GM03348 (cell line): ENCODE measurements around the gene FAM222B.

ENCODE experiments used
- DNase-seq: peaks from one replicate; pipeline ENCODE4 v3.0.0; 2012; ENCODE audit warnings: low spot score

FAM222B gene

DNA sequence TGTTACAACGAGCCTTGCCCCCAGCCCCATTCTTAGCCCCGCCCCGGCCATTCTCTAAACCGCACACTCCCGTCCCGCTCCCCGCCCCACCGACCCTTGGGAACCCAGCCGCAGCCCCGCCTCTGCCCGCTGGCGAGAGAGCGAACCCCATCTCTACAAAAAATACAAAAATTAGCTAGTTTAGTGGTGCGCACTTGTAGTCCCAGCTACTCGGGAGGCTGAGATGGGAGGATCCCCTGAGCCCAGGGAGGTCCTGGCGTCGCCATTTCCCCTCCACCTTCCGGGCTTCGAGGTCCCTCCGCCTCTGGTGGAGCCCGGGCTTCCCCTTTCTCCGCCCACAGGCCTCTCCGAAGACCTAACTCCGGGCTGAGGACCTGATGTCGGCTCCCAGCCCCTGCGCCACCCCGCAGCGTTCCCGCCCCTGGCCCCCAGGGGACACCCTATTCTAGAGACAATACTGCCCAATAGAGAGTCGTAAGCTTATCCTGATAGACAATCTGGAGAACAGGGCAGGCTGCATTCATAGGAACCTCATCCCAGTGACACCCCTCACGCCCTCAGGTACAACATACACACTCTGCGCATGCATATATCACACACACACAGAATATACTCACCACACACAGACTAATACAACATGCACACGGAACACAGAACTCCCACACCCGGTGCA lies 130.4 kb downstream of the FAM222B start:
- DNase-seq = no peak

GRCh38 chr17:28711723-28712031 lies 130.9 kb downstream of the FAM222B start, which contains the start of gene PROCA1:
PROCA1 (minus strand) TSS chr17:28711888; CDS start chr17:28711660, 228 bp downstream.
- DNase-seq = no peak

DNA sequence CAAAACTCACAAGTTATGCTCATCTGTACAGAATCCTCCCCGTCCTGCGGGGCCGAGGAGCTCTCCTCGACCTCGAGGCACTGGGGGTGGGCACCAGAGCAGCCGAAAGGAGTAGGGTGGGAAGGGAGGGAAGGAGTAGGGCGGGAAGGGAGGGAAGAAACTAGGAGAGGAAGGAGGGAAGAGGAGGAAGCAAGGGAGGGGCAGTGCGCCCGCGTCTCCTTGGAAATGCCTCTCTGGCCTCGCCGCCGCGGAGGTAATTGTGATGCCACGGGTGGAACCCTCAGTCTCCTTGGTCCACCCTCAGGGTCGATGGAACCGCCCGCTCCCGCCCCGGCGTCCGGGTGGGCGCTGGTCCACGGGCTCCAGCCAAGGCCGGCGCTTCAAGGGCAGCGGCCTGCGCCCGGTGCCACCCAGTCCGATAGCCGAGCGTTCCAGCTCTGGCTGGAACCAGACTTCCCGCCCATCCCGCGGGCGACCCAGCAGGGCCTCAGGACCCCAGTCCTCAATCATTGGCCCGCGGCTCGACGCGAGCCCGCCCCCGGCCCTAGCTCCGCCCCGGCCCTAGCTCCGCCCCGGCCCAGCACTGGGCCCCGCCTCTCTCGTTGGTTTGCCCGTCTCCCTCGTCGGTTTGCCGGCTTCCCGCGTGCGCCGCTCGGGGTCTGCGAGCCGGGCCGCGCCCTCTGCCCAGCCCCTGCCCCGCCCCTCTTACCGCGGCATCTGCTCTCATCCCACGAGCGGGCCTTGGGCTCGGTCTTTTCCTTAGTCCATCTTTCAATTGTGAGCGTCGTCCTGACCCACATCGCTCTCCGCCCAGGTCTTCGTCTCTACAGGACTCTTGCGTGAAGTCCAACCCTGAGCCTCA lies 131.5 kb downstream of the FAM222B start:
- peak; percentile 96 for DNase-seq

GRCh38 chr17:28707339-28707720 lies 135.3 kb downstream of the FAM222B start:
- no peak for DNase-seq

DNA sequence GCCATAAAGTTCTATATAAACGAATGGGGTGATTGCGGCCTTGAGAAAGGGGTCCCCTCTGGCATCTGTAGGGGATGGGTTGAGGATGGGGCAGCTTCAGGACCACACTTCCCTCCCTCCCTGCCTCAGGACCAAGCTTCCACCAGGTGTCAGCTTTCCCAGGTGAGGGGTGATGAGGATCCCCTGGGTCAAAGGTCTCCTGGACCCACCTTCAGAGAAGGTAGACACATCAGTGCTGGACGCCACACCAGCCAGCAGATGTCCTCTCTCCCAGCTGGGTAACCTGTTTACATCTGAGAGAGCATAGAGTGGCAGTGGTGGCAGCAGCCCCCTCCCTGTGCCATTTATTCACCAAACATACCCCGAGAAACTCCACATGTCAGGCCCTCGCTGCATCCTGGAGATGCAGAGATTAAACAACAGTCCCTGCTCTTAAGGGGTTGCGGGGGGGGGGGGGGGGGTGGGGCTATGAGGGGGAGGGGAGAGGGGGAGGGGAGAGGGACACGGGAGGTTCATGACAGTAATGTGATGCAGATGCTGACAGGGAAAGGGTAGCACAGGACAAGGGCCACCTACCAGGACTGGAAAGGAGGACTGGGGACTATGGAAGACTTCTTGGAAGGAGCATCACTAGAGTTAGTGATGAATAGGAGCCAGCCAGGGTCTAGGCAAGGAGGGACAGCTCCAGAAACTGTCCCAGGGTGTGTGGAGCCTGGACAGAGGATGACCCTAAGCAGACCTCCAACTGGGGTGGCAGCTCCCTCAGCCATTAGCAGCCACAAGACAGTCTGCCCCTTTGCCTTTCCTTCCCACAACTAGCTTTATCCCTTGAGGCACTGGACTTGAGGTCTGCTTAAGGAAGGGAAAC lies 135.9 kb downstream of the FAM222B start:
- no peak for DNase-seq
